Measurements from ENCODE around the gene EIF4EBP2. TPM values are rescaled to one million over a fixed set of nuclear protein-coding genes. Genes with fewer than 3 reads are reported as not detected.

The EIF4EBP2 gene
- total RNA-seq, 1 experiment from 2014 or later = 91.9 TPM

- intact Hi-C loops (cut with micrococcal nuclease; ENCODE audit: unreplicated experiment) = no loop called here
- BruUV-seq (replicated peaks) = no TSS peak
- ChIA-PET CTCF (no interaction called here), POLR2A (ENCODE audit: low non-redundant PET) (no interaction called here)
- H3K36me3 ChIP-seq (ENCODE audit: insufficient read depth, low read length, poor library complexity, severe bottlenecking) = no peaks in the 10 kb centered on the region
- H3K4me3 ChIP-seq (ENCODE audit: low read depth, low read length, poor library complexity, severe bottlenecking) = no peak overlapping the region
- no peak for TF ChIP-seq EZH2 (IDR thresholded peaks at IDR 0.05; ENCODE audit: borderline replicate concordance, low read depth, low read length, poor library complexity, severe bottlenecking)
- TF ChIP-seq CTCF (conservative IDR thresholded peaks at IDR 0.05; ENCODE audit: low read depth, low read length) = no peak
- H3K27ac ChIP-seq (ENCODE audit: low read depth, low read length, poor library complexity, severe bottlenecking) = no peak overlapping the region
- H3K4me1 ChIP-seq (ENCODE audit: insufficient read depth, low read length, poor library complexity, severe bottlenecking) = peaks cover 10% of the 10 kb centered on the region
- no peaks in the 10 kb centered on the region for H3K9me3 ChIP-seq (ENCODE audit: low read depth, low read length, poor library complexity, severe bottlenecking)
- no peaks in the 10 kb centered on the region for H3K27me3 ChIP-seq (replicated peaks; ENCODE audit: insufficient read depth, low read depth, low read length, poor library complexity)
- no peak for DNase-seq (ENCODE audit: low spot score)
These were observed 61.9 kb downstream of the EIF4EBP2 start for GRCh38 chr10:70465832-70466231.

- no peaks in the 10 kb centered on the region for H3K36me3 ChIP-seq (ENCODE audit: insufficient read depth, low read length, poor library complexity, severe bottlenecking)
- no TSS peak for BruUV-seq (replicated peaks)
- no peaks in the 10 kb centered on the region for H3K27me3 ChIP-seq (replicated peaks; ENCODE audit: insufficient read depth, low read depth, low read length, poor library complexity)
- H3K27ac ChIP-seq (ENCODE audit: low read depth, low read length, poor library complexity, severe bottlenecking) = no peak overlapping the region
- intact Hi-C loops (cut with micrococcal nuclease; ENCODE audit: unreplicated experiment) = no loop called here
- H3K4me3 ChIP-seq (ENCODE audit: low read depth, low read length, poor library complexity, severe bottlenecking) = no peak overlapping the region
- peaks cover 10% of the 10 kb centered on the region for H3K4me1 ChIP-seq (ENCODE audit: insufficient read depth, low read length, poor library complexity, severe bottlenecking)
- ChIA-PET POLR2A (ENCODE audit: low non-redundant PET) (no interaction called here), CTCF (no interaction called here)
- DNase-seq (ENCODE audit: low spot score) = no peak
- H3K9me3 ChIP-seq (ENCODE audit: low read depth, low read length, poor library complexity, severe bottlenecking) = no peaks in the 10 kb centered on the region
- no peak for TF ChIP-seq CTCF (conservative IDR thresholded peaks at IDR 0.05; ENCODE audit: low read depth, low read length)
- no peak for TF ChIP-seq EZH2 (IDR thresholded peaks at IDR 0.05; ENCODE audit: borderline replicate concordance, low read depth, low read length, poor library complexity, severe bottlenecking)
These were observed 63.0 kb downstream of the EIF4EBP2 start for GRCh38 chr10:70466951-70467350.

GRCh38 chr10:70472799-70473454 is 69.0 kb downstream of the EIF4EBP2 start:
- intact Hi-C loops (cut with micrococcal nuclease; ENCODE audit: unreplicated experiment) = no loop called here
- ChIA-PET CTCF (no interaction called here), POLR2A (ENCODE audit: low non-redundant PET) (no interaction called here)
- Histone ChIP-seq H3K36me3 (ENCODE audit: insufficient read depth, low read length, poor library complexity, severe bottlenecking) (no peaks in the 10 kb centered on the region), H3K27ac (ENCODE audit: low read depth, low read length, poor library complexity, severe bottlenecking) (no peak overlapping the region), H3K27me3 (replicated peaks; ENCODE audit: insufficient read depth, low read depth, low read length, poor library complexity) (no peaks in the 10 kb centered on the region), H3K9me3 (ENCODE audit: low read depth, low read length, poor library complexity, severe bottlenecking) (no peaks in the 10 kb centered on the region), H3K4me1 (ENCODE audit: insufficient read depth, low read length, poor library complexity, severe bottlenecking) (peaks cover 5% of the 10 kb centered on the region), H3K4me3 (ENCODE audit: low read depth, low read length, poor library complexity, severe bottlenecking) (no peak overlapping the region)
- TF ChIP-seq CTCF (conservative IDR thresholded peaks at IDR 0.05; ENCODE audit: low read depth, low read length) (no peak), EZH2 (IDR thresholded peaks at IDR 0.05; ENCODE audit: borderline replicate concordance, low read depth, low read length, poor library complexity, severe bottlenecking) (no peak)
- no TSS peak for BruUV-seq (replicated peaks)
- no peak for DNase-seq (ENCODE audit: low spot score)

Data from A673 (cell line).